GM12801 (cell line): Measurements from ENCODE around the gene RERE.

Source experiments
- TF ChIP-seq, protein P1 (sequence below): IDR thresholded peaks from one replicate; pipeline ENCODE4 v1.5.1; 2011; ENCODE audit warnings: control low read depth; ENCODE audit not compliant: insufficient read length; ENCODE audit errors: extremely low read depth

Gene RERE

DNA sequence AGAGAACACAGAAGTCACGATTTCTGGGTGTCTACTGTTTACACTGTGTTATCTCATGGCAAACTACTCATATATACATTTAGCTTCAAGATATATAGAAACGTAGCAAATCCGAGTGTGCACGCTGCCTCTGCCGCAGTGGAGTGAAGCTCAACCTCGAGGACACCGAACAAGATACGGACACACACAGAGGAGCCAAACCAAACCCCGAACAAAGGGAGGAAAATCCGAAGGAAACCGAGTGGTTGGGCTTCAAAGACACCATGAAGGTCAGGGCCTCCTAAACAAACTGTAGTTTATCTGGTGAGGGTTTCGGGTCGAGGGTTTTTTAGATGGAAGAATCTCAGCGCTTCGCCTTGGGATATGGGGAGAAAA, 465.0 kb downstream of the RERE start:
- TF ChIP-seq, protein P1, sequence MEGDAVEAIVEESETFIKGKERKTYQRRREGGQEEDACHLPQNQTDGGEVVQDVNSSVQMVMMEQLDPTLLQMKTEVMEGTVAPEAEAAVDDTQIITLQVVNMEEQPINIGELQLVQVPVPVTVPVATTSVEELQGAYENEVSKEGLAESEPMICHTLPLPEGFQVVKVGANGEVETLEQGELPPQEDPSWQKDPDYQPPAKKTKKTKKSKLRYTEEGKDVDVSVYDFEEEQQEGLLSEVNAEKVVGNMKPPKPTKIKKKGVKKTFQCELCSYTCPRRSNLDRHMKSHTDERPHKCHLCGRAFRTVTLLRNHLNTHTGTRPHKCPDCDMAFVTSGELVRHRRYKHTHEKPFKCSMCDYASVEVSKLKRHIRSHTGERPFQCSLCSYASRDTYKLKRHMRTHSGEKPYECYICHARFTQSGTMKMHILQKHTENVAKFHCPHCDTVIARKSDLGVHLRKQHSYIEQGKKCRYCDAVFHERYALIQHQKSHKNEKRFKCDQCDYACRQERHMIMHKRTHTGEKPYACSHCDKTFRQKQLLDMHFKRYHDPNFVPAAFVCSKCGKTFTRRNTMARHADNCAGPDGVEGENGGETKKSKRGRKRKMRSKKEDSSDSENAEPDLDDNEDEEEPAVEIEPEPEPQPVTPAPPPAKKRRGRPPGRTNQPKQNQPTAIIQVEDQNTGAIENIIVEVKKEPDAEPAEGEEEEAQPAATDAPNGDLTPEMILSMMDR = no peak

DNA sequence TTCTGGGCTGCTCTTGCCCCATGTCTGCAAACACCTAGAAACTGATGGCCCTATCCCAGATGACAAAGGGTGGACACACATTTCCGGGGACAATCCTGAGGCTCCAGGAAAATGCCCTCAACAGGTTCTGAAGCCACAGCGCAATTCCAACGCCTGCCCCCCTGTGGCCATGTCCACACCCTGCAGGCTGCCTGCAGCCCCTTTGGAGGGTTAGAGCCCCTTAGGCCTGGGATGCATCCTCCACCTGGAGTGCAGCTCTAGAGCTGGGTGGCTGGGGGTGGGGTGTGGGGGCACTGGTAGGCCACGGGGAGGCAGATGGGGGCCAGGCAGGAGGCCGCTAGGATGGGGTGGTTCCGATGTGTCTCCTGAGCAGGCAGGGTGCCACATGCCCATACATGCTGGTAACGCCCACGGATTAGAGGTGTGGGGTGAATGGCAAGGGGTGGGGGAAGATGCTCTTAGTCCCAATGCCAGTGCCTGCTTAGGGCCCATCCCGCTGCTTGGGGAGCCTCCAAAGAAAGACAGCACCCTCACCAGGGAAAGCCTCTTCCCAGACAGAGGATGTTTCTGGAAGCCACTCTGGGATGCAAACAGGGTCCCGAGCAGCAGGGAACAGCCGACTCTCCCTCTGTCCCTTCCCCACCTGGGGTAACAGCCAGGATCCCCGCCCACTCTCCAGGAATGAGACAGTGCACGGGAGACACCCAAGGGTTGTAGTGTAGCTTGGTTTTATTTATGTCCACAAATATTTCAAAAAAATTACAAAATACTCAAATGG, 465.6 kb downstream of the RERE start:
- TF ChIP-seq, protein P1 = no peak

DNA sequence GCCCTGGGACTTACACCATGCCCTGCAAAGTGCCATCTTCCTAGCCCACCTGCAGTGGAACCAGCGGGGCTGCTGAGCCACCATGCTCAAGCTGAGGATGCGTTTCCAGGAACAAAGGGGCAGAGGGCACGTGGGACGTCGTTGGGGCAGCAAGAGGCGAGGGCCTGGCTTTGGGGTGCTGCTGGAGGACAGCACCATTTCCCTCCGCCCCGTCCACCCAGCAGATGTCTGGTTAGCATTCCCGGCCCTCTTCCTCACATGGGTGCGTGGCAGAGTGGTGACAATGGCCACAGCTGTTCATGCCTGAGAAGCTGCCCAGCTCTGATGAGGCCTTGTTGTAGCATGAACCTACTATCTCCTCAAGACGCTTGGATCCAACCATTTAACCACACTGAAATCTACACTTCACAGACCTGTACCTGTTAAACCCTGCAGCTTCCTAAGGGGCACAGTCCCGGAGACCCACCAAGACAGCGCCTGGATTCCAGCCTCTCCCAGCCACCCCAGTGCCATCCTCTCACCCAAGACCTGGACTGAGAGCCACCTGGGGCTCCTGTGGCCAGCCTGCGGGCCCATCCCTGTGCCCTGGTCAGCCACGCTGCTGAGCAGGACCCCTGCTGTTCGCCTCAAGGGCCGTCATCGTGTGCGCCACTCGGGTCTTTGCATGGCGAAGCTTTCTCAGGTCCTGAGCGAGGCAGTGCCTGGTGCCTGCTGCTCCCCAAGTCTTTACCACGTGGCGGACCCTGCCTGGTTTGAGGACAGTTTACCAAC, 466.3 kb downstream of the RERE start:
- TF ChIP-seq, protein P1 = no peak

DNA sequence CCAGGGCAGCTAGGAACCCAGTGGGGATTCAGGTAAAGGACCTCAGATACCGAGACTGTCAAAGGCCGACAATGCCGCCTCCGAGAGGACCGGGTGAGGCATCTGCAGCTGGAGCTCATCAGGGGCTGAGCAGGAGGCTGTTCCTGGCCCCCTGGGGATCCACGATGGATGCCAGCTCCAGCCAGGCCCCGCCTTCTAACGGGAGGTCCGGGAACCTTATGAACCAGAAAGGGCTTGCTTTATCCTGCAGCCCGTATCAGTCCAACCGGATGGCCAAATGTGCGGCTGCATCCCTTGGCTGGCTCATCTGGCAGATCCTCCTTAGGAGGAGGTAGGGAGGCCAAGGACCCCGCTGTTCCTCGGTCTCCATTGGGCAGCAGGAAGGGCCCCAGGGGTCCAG, 467.5 kb downstream of the RERE start:
- TF ChIP-seq, protein P1 = no peak

DNA sequence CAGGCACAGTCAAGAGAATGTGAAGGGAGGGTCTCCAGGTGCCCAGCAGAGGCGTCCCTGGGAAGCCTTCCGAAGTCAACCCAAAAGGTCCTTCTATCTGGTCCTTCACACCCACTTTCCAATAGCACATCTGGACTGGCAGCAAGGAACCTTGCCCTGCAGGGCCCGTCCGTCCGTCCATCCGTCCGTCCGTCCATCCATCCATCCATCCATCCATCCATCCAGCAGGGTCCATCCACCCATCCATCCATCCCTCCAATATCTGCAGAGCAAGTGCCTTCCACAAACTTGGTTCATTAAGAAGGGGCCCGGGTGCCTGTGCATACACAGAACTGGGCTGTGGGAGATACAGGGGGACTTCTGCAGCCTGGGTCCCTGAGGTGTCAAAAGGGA, 468.0 kb downstream of the RERE start:
- TF ChIP-seq, protein P1 = no peak

DNA sequence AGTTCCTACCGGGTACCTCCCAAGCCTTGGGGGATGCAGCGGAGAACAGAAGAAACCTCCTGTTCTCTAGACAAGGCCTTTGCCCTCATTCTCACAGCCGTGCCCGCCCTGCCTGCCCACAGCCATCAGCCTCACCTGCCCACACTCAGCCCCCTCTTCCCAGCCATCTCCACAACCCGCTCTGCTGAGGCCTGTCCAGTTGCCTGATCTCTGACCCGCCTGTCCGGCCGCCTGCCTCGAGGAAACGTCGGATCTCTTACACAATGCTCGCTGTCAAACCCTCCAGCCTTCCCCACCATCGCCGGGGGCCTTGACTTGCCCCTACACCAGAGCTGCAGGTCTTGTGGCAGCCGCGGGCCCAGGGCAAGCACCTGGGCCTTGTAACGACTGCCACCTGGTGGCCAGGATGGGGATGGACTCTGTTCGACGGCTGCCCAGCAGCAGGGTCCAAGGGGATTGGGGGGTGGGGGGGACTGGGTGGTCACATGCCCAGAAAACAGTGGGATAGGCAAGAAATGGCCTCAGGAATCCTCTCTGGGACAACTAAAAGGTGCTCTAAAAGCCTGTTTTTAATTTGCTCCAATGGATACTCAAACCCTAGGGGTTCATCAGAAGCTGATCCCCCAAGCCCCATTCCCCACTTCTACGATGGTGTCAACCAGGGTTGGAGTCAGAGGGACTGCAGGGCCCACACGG, 468.5 kb downstream of the RERE start:
- TF ChIP-seq, protein P1 = no peak

DNA sequence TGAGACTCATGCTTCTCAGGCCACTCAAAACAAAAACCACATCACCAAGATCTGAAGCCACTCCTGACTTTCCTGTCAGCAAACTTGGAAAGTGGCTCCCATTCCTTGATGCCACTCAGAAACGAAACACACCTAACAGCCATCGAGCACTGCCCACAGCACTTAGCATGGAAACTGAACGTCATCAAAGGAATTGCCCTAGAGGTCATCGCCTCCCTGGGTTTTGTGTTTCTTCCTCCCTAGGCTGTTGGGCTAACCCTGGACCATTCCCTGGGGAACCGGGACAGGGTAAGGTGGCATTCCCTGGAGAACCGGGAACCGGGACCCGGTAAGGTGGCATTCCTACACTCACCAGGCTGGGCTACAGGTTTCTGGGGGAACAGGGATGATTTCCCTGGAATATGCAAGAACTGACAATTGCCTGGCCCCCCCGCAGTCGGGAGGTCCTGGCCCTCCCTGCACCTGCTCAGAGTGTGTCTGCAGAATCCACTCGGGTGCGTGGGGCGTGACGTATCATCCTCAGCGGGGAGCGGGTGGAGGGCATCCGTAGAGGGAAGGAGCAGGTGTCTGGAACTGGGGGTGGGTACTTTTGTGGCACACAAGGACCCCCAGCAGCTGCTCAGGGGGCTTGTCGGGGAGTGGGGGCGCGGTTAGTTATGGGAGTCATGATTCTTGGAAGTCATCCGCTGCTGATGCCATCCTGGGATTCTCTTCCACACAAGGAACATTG, 469.2 kb downstream of the RERE start:
- TF ChIP-seq, protein P1 = no peak
